T-helper 1 cell treated with Interleukin-12 subunit alpha and Interleukin-12 subunit beta and Interleukin-4 antibody, amounts not matched to agents 30 μg/mL and 1 μg/mL, for 36 hours (primary cell): ENCODE results near the gene ATF6.
A peak's percentile ranks its signal among the peaks of the same experiment; 100 is the strongest.
"Not testable (repeated sequence)": the region's sequence is repeated elsewhere in the genome, so short reads cannot be mapped to it uniquely, and the experiment has no call there.

Source experiments
- H3K27ac Mint-ChIP-seq: one replicate; pipeline ENCODE4 v1.8.0; 2021; ENCODE audit warnings: mild to moderate bottlenecking, mixed read lengths
- H3K27me3 Mint-ChIP-seq: one replicate; pipeline ENCODE4 v1.8.0; 2021; ENCODE audit warnings: low read depth, mixed read lengths
- H3K36me3 Mint-ChIP-seq: one replicate; pipeline ENCODE4 v1.8.0; 2021; ENCODE audit warnings: low read depth, mixed read lengths
- H3K4me1 Mint-ChIP-seq: one replicate; pipeline ENCODE4 v1.8.0; 2021; ENCODE audit warnings: low read depth, mixed read lengths
- H3K4me3 Mint-ChIP-seq: one replicate; pipeline ENCODE4 v1.8.0; 2021; ENCODE audit warnings: mild to moderate bottlenecking, moderate library complexity, mixed read lengths
- H3K9me3 Mint-ChIP-seq: one replicate; pipeline ENCODE4 v1.8.0; 2021; ENCODE audit warnings: mixed read lengths

The ATF6 gene

DNA sequence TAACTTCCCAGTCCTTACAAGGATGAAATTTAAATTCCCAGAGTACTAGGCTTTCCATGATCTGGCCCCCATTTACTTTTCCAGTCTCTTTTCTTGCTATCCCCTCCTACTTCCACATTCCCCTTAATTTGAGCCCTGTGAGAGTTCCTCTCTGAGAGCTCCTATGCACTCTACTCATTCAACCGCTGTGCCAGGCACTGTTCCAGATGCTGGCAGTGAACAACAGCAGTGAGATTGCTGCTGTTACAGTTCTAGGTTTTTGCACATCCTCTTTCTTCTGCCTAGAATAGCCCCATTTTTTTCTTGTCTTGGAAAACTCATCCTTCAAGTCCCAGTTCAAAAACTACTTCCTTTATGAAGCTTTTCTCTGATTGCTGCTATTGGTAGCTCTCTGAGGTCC lies 18.8 kb downstream of the ATF6 start:
- Mint-ChIP-seq H3K36me3 (peaks cover 35% of the 10 kb centered on the region), H3K4me1 (peaks cover 2% of the 10 kb centered on the region), H3K27me3 (no peaks in the 10 kb centered on the region), H3K9me3 (no peaks in the 10 kb centered on the region), H3K27ac (no peak overlapping the region), H3K4me3 (no peak overlapping the region)

DNA sequence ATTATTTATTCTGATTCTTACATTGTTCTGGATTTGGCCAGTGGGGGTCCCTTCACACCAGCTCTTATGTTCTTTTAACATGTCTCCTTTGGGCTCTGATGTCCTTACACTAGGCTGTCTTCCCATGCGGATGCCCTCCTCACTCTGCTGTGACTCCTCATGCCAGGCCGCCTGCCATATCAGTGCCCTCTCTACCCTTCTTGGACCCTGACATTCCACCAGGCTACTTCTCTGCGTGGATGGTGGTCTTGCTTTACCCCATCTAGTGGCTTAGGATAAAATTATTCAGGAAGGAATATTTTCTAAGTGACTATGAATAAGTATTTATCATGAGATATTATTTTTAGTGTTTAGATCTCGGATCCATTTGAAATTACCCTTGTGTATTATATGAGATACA lies 21.2 kb downstream of the ATF6 start:
- Mint-ChIP-seq H3K27me3 (no peaks in the 10 kb centered on the region), H3K4me3 (no peak overlapping the region), H3K36me3 (peaks cover 41% of the 10 kb centered on the region), H3K9me3 (no peaks in the 10 kb centered on the region), H3K27ac (no peak overlapping the region), H3K4me1 (peaks cover 12% of the 10 kb centered on the region)

GRCh38 chr1:161790587-161791317 lies 24.6 kb downstream of the ATF6 start:
- Mint-ChIP-seq H3K36me3 (peaks cover 33% of the 10 kb centered on the region), H3K27ac (no peak overlapping the region)

GRCh38 chr1:161791904-161792655 lies 26.0 kb downstream of the ATF6 start:
- Mint-ChIP-seq H3K4me1 (peaks cover 13% of the 10 kb centered on the region), H3K27ac (no peak overlapping the region), H3K4me3 (no peak overlapping the region), H3K9me3 (no peaks in the 10 kb centered on the region), H3K27me3 (no peaks in the 10 kb centered on the region), H3K36me3 (peaks cover 31% of the 10 kb centered on the region)

More at GRCh38 chr1:161790587-161791317, 24.6 kb downstream of the ATF6 start:
- H3K4me3 Mint-ChIP-seq, result no peak overlapping the region
- H3K4me1 Mint-ChIP-seq, result peaks cover 13% of the 10 kb centered on the region
- no peaks in the 10 kb centered on the region for H3K27me3 Mint-ChIP-seq
- H3K9me3 Mint-ChIP-seq, result no peaks in the 10 kb centered on the region

DNA sequence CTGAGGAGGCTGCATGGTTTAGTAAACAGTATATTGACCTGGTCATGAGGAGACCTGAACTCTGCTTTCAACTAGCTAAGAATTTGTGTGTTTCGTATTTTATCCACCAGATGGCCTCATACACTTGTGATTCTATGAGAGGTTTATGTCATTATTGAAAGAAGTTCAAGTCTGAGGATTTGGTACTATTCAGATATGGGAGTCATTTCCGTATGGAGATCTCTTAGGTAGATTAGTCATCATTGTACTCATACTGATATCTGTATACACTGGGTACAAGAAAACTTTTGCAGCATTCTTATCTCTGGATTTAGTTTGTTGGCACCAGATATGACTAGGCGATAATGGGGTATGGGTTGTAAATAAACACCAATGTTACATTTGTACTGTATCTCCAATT lies 26.6 kb downstream of the ATF6 start:
- Mint-ChIP-seq H3K27ac (no peak overlapping the region), H3K36me3 (peaks cover 34% of the 10 kb centered on the region), H3K4me1 (peaks cover 13% of the 10 kb centered on the region), H3K4me3 (no peak overlapping the region), H3K27me3 (no peaks in the 10 kb centered on the region), H3K9me3 (no peaks in the 10 kb centered on the region)

DNA sequence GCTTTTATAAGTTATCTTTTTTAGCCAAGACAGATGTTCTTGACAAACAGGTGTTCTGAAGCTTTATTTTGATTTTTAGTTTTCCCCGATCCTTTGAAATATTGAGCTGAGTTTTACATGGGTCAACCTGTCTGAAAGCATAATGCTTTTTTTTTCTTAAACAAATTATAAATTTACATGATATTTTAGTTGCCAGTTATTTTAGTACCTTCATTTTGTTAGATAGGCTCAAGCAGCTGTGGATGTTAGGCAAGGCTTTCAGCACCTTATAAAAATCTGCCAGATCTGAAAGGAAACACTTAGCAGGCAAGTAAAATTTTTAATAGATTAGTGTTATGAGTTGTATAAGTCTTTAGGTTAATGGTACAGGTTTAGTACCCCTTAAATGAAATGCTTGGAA lies 33.7 kb downstream of the ATF6 start:
- Mint-ChIP-seq H3K4me1 (peaks cover 2% of the 10 kb centered on the region), H3K27ac (no peak overlapping the region), H3K4me3 (no peak overlapping the region), H3K27me3 (no peaks in the 10 kb centered on the region), H3K36me3 (peaks cover 37% of the 10 kb centered on the region), H3K9me3 (no peaks in the 10 kb centered on the region)

DNA sequence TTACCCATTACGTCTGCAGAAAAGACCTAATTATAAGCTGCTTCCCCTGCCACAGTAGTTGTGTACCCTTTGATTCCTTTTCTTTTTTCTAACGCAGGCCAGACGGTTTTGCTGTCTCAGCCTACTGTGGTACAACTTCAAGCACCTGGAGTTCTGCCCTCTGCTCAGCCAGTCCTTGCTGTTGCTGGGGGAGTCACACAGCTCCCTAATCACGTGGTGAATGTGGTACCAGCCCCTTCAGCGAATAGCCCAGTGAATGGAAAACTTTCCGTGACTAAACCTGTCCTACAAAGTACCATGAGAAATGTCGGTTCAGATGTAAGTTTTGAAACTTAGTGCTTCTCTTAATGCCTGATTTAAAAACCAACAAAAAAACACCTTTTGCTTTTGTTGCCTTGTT lies 35.8 kb downstream of the ATF6 start:
- Mint-ChIP-seq H3K27ac (no peak overlapping the region), H3K36me3 (peaks cover 44% of the 10 kb centered on the region)

GRCh38 chr1:161803181-161803580 lies 37.1 kb downstream of the ATF6 start:
- Mint-ChIP-seq H3K36me3 (peaks cover 33% of the 10 kb centered on the region), H3K27me3 (no peaks in the 10 kb centered on the region), H3K27ac (peak overlapping the region; percentile 33), H3K4me3 (no peak overlapping the region), H3K4me1 (peaks cover 3% of the 10 kb centered on the region), H3K9me3 (no peaks in the 10 kb centered on the region)

More for the DNA sequence above, 35.8 kb downstream of the ATF6 start:
- Mint-ChIP-seq H3K4me1 (peaks cover 3% of the 10 kb centered on the region), H3K4me3 (no peak overlapping the region), H3K27me3 (no peaks in the 10 kb centered on the region), H3K9me3 (no peaks in the 10 kb centered on the region)

DNA sequence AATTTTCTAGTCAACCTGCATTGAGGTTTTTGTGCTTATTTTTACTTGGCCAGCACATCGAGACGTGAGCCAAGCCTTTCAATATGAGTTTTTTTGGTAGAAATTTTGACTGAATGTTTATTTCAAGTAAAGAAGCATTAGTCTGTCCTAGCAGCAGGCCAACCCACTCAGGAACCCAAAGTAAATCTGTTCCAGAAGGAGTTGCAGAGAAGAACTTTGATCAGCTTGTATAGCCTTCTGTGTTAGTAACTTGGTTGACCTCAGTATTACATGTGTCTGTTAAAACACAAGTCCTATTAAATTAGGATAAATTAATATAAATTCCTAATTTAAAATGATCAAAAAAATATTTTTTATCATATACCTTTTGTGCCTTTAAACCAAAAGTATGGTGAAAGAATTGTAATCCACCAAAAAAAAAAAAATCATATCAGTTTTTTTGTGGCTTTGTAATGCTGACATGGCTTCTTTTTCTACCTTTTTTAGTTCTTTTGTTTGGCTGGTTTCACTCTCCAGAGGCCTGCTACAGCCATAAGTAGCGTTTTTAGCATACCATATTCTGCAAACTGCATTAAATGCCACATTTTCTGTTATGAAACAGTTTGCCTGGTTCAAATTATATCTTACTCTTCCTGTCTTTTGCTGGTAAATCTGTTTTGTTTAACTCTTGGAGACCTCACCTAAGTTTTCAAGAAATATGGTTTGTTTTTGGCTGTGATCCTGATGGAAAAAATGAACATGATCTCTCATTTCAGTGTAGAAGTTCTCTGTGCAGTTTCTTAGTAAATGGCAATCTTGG lies 39.5 kb downstream of the ATF6 start:
- H3K9me3 Mint-ChIP-seq, result peaks cover 16% of the 10 kb centered on the region
- H3K27me3 Mint-ChIP-seq, result no peaks in the 10 kb centered on the region
- H3K4me1 Mint-ChIP-seq, result peaks cover 3% of the 10 kb centered on the region
- H3K4me3 Mint-ChIP-seq, result no peak overlapping the region
- no peak overlapping the region for H3K27ac Mint-ChIP-seq
- H3K36me3 Mint-ChIP-seq, result peaks cover 44% of the 10 kb centered on the region

- H3K27ac Mint-ChIP-seq, H3K4me1 Mint-ChIP-seq, H3K4me3 Mint-ChIP-seq, H3K27me3 Mint-ChIP-seq: not testable (repeated sequence)
- H3K9me3 Mint-ChIP-seq, result peaks cover 18% of the 10 kb centered on the region
- H3K36me3 Mint-ChIP-seq, result peaks cover 41% of the 10 kb centered on the region
These were observed 43.1 kb downstream of the ATF6 start for GRCh38 chr1:161809202-161809601.

- not testable (repeated sequence) for H3K27ac Mint-ChIP-seq, H3K4me3 Mint-ChIP-seq, H3K4me1 Mint-ChIP-seq, H3K27me3 Mint-ChIP-seq
- Mint-ChIP-seq H3K36me3 (peaks cover 41% of the 10 kb centered on the region), H3K9me3 (peaks cover 18% of the 10 kb centered on the region)
These were observed 43.5 kb downstream of the ATF6 start for GRCh38 chr1:161809656-161810055.

GRCh38 chr1:161810780-161811179 lies 44.7 kb downstream of the ATF6 start:
- no peak overlapping the region for H3K27ac Mint-ChIP-seq
- peaks cover 41% of the 10 kb centered on the region for H3K36me3 Mint-ChIP-seq

GRCh38 chr1:161816201-161816600 lies 50.1 kb downstream of the ATF6 start:
- Mint-ChIP-seq H3K4me3 (no peak overlapping the region), H3K27me3 (no peaks in the 10 kb centered on the region), H3K9me3 (no peaks in the 10 kb centered on the region), H3K27ac (no peak overlapping the region), H3K36me3 (peaks cover 23% of the 10 kb centered on the region), H3K4me1 (peaks cover 7% of the 10 kb centered on the region)

More at GRCh38 chr1:161810780-161811179, 44.7 kb downstream of the ATF6 start:
- peaks cover 18% of the 10 kb centered on the region for H3K9me3 Mint-ChIP-seq
- H3K4me1 Mint-ChIP-seq, result peaks cover 3% of the 10 kb centered on the region
- H3K4me3 Mint-ChIP-seq, result no peak overlapping the region
- no peaks in the 10 kb centered on the region for H3K27me3 Mint-ChIP-seq

GRCh38 chr1:161817176-161817730 lies 51.1 kb downstream of the ATF6 start:
- Mint-ChIP-seq H3K4me3 (no peak overlapping the region), H3K9me3 (no peaks in the 10 kb centered on the region), H3K4me1 (peaks cover 7% of the 10 kb centered on the region), H3K27ac (no peak overlapping the region), H3K36me3 (peaks cover 20% of the 10 kb centered on the region), H3K27me3 (no peaks in the 10 kb centered on the region)
